ENCODE measurements around the gene SRD5A3.
A peak's percentile ranks its signal among the peaks of the same experiment; 100 is the strongest.

SRD5A3 gene

GRCh38 chr4:55345980-55346850, at the start of gene SRD5A3:
SRD5A3 (plus strand) TSS chr4:55346242; CDS start chr4:55346337, 95 bp downstream.
- no peak for FAIRE-seq

GRCh38 chr4:55297346-55297745, 48.7 kb upstream of the SRD5A3 start:
- no peak for FAIRE-seq

- FAIRE-seq, result no peak
These were observed 42.3 kb upstream of the SRD5A3 start for GRCh38 chr4:55303760-55304165.

GRCh38 chr4:55304303-55304702, 41.7 kb upstream of the SRD5A3 start:
- FAIRE-seq, result no peak

- FAIRE-seq, result no peak
These were observed 38.0 kb upstream of the SRD5A3 start for GRCh38 chr4:55308071-55308470.

GRCh38 chr4:55311792-55312488, 34.1 kb upstream of the SRD5A3 start:
- FAIRE-seq, result no peak

- no peak for FAIRE-seq
These were observed 33.4 kb upstream of the SRD5A3 start for GRCh38 chr4:55312489-55313101.

- FAIRE-seq, result no peak
These were observed 31.8 kb upstream of the SRD5A3 start for GRCh38 chr4:55314141-55314820.

- no peak for FAIRE-seq
These were observed 27.6 kb upstream of the SRD5A3 start for GRCh38 chr4:55318175-55319129.

GRCh38 chr4:55321707-55322264, 24.3 kb upstream of the SRD5A3 start:
- peak; percentile 97 for FAIRE-seq

- no peak for FAIRE-seq
These were observed 22.7 kb upstream of the SRD5A3 start for GRCh38 chr4:55323375-55323774.

- no peak for FAIRE-seq
These were observed 19.4 kb upstream of the SRD5A3 start for GRCh38 chr4:55326629-55327028.

- no peak for FAIRE-seq
These were observed 17.0 kb upstream of the SRD5A3 start for GRCh38 chr4:55329012-55329411.

- no peak for FAIRE-seq
These were observed 15.8 kb upstream of the SRD5A3 start for GRCh38 chr4:55330241-55330640.

- FAIRE-seq, result no peak
These were observed 9.7 kb upstream of the SRD5A3 start for GRCh38 chr4:55336138-55337034.

GRCh38 chr4:55337944-55338343, 8.1 kb upstream of the SRD5A3 start:
- FAIRE-seq, result no peak

- no peak for FAIRE-seq
These were observed 7.6 kb upstream of the SRD5A3 start for GRCh38 chr4:55338486-55338885.

- no peak for FAIRE-seq
These were observed 5.8 kb upstream of the SRD5A3 start for GRCh38 chr4:55340266-55340665.

- FAIRE-seq, result no peak
These were observed 2.2 kb upstream of the SRD5A3 start for GRCh38 chr4:55343887-55344286.

GRCh38 chr4:55345054-55345453, 988 bp upstream of the SRD5A3 start:
- no peak for FAIRE-seq
